GM12878 (cell line): ENCODE results near the gene LUZP2. TPM values are rescaled to one million over a fixed set of nuclear protein-coding genes. Genes with fewer than 3 reads are reported as not detected.

Source experiments
- CREB1 ChIP-seq: IDR thresholded peaks from 2 replicates; pipeline ENCODE4 v1.6.1; 2012; ENCODE audit warnings: low read depth, mild to moderate bottlenecking, inconsistent platforms
- CTCF ChIP-seq, 3 experiments: IDR thresholded peaks in 2 of 3; conservative IDR thresholded peaks in 1 of 3; 2 replicates each; pipeline ENCODE4 v1.5.1; 2011; ENCODE audit warnings: low read depth in 3 of 3, low read length in 3 of 3, mild to moderate bottlenecking in 3 of 3, control low read depth in 2 of 3, moderate library complexity in 2 of 3, inconsistent platforms in 1 of 3, mixed read lengths in 1 of 3; ENCODE audit not compliant: control insufficient read depth in 2 of 3, insufficient read depth in 1 of 3; ENCODE audit errors: extremely low read depth in 1 of 3
- FOS ChIP-seq: IDR thresholded peaks from 3 replicates; pipeline ENCODE4 v1.6.1; 2011; ENCODE audit warnings: borderline replicate concordance; ENCODE audit not compliant: insufficient read length; ENCODE audit errors: extremely low read depth
- HCFC1 ChIP-seq: fragments of 150-350 bp; IDR thresholded peaks from 2 replicates; pipeline ENCODE4 v1.6.1; 2014; ENCODE audit warnings: low read length
- KDM1A ChIP-seq: fragments of 200-600 bp; sonication (generic); IDR thresholded peaks from 2 replicates; pipeline ENCODE4 v1.6.1; 2016; ENCODE audit warnings: borderline replicate concordance
- PRDM15 ChIP-seq: fragments of 450-650 bp; formaldehyde crosslinking; IDR thresholded peaks from 2 replicates; pipeline ENCODE4 v1.4.0; 2020; ENCODE audit warnings: mild to moderate bottlenecking, moderate library complexity
- TCF12 ChIP-seq: IDR thresholded peaks from 2 replicates; pipeline ENCODE4 v1.6.1; 2011; ENCODE audit warnings: low read depth, mild to moderate bottlenecking, low read length
- YY1 ChIP-seq: IDR thresholded peaks from 2 replicates; pipeline ENCODE4 v1.6.1; 2011; ENCODE audit warnings: low read depth, mild to moderate bottlenecking, low read length
- ZBTB4 ChIP-seq: fragments of 450-650 bp; formaldehyde crosslinking; IDR thresholded peaks from 2 replicates; pipeline ENCODE4 v1.4.0; 2022; ENCODE audit warnings: mild to moderate bottlenecking, moderate library complexity
- polyA plus RNA-seq, 11 experiments: library from polyadenylated mRNA; depleted of rRNA in 4 of 11; unstranded in 6 of 11; stranded (reverse) in 5 of 11; fragments of >200 nt; fragmentation: Nextera tagmentation in 4 of 11; fragmentation: Illumina TruSeq in 1 of 11; extraction: Ambion mirVana in 4 of 11; extraction: Trizol in 1 of 11; gene quantifications; 1 replicate in 1 of 11; 2 replicates in 10 of 11; pipeline versions ENCODE4 v1.2.1 to v1.2.3, GENCODE V29; 2011 to 2016; ENCODE audit warnings: inconsistent platforms in 2 of 11, missing spikeins in 2 of 11, low read depth in 1 of 11
- total RNA-seq, 4 experiments: library from RNA; depleted of rRNA in 3 of 4; stranded (reverse); fragments of >200 nt in 3 of 4; fragmentation: Illumina TruSeq in 1 of 4; extraction: Trizol in 1 of 4; gene quantifications; 2 replicates each; pipeline versions ENCODE4 v1.2.1 to v1.2.3, GENCODE V29; 2013 to 2021

The LUZP2 gene
- total and polyA plus RNA-seq, 10 of the 15 experiments (the other 5 are each of a cell fraction or from before 2014, with no cell fraction given), result not detected

GRCh38 chr11:24470431-24470830 is 26.4 kb upstream of the LUZP2 start (continued):
- TF ChIP-seq ZBTB4 (CRISPR knock-in tag) (no peak), KDM1A (no peak), TCF12 (no peak), CREB1 (no peak), YY1 (no peak), PRDM15 (CRISPR knock-in tag) (no peak), CTCF (IDR thresholded peaks at IDR 0.05 in 2 of 3, conservative IDR thresholded peaks at IDR 0.05 in 1 of 3; ENCODE audit: control insufficient read depth in 2 of 3, extremely low read depth in 1 of 3, insufficient read depth in 1 of 3, low read depth in 3 of 3, low read length in 3 of 3) (no peak), HCFC1 (no peak), FOS (no peak)
- TF ChIP-seq, all 136 proteins: peak for 0
